Activated CD4-positive, alpha-beta T cell treated with anti-CD3 and anti-CD28 coated beads, Interleukin-2, amount 50 U/mL, for 4 hours (primary cell): Measurements from ENCODE around the gene CCL14.
"Not testable (repeated sequence)": the region's sequence is repeated elsewhere in the genome, so short reads cannot be mapped to it uniquely, and the experiment has no call there.

Experiments used
- DNase-seq, 2 experiments: peaks; one replicate each; pipeline ENCODE4 v3.0.0-alpha.2; 2020

The CCL14 gene

GRCh38 chr17:35986643-35987042, at the start of gene CCL14:
TSS of gene CCL14 (minus strand) at chr17:35986729. CDS start at chr17:35986649, 80 bp downstream.
- DNase-seq = no peak

GRCh38 chr17:36036235-36036634, 49.7 kb upstream of the CCL14 start:
- no peak for DNase-seq

- DNase-seq = no peak
Observed at GRCh38 chr17:36034127-36034526, 47.6 kb upstream of the CCL14 start.

GRCh38 chr17:36030956-36031355, 44.4 kb upstream of the CCL14 start:
- no peak for DNase-seq

GRCh38 chr17:36027761-36028160, 41.2 kb upstream of the CCL14 start:
- no peak for DNase-seq

- DNase-seq = no peak
Observed at GRCh38 chr17:36024106-36024869, 37.8 kb upstream of the CCL14 start.

GRCh38 chr17:36019423-36019822, 32.9 kb upstream of the CCL14 start:
- DNase-seq = no peak

- DNase-seq = no peak
Observed at GRCh38 chr17:36017799-36018198, 31.3 kb upstream of the CCL14 start, which contains the start of gene CCL23. TSS of gene CCL23 (minus strand) at chr17:36017972. CDS start at chr17:36017897, 75 bp downstream.

- no peak for DNase-seq
Observed at GRCh38 chr17:36016555-36016954, 30.0 kb upstream of the CCL14 start.

- DNase-seq = not testable (repeated sequence)
Observed at GRCh38 chr17:36015895-36016294, 29.4 kb upstream of the CCL14 start.

- no peak for DNase-seq
Observed at GRCh38 chr17:36014946-36015345, 28.4 kb upstream of the CCL14 start.

- no peak for DNase-seq
Observed at GRCh38 chr17:36011201-36011600, 24.7 kb upstream of the CCL14 start.

GRCh38 chr17:36008998-36009665, 22.6 kb upstream of the CCL14 start:
- DNase-seq = no peak

- DNase-seq = no peak
Observed at GRCh38 chr17:36004594-36005108, 18.1 kb upstream of the CCL14 start.

GRCh38 chr17:36002631-36003030, 16.1 kb upstream of the CCL14 start:
- DNase-seq = no peak

- no peak for DNase-seq
Observed at GRCh38 chr17:36001862-36002603, 15.5 kb upstream of the CCL14 start.

- DNase-seq = no peak
Observed at GRCh38 chr17:36001110-36001771, 14.7 kb upstream of the CCL14 start, which contains the start of gene CCL15. TSS of gene CCL15 (minus strand) at chr17:36001553. CDS start at chr17:36001492, 61 bp downstream.

- DNase-seq = no peak
Observed at GRCh38 chr17:36000732-36001109, 14.2 kb upstream of the CCL14 start.

- no peak for DNase-seq
Observed at GRCh38 chr17:35998756-35999155, 12.2 kb upstream of the CCL14 start.

GRCh38 chr17:35998018-35998545, 11.6 kb upstream of the CCL14 start:
- no peak for DNase-seq

GRCh38 chr17:35995346-35995745, 8.8 kb upstream of the CCL14 start:
- DNase-seq = not testable (repeated sequence)

GRCh38 chr17:35991075-35991474, 4.5 kb upstream of the CCL14 start:
- no peak for DNase-seq
